NB4 (cell line): ENCODE measurements around the gene HYAL3.

Experiments
- MAX ChIP-seq: IDR thresholded peaks from 2 replicates; pipeline ENCODE4 v1.6.1; 2011; ENCODE audit warnings: low read depth, low read length
- POLR2A ChIP-seq: IDR thresholded peaks from 2 replicates; pipeline ENCODE4 v1.6.1; 2011; ENCODE audit warnings: mild to moderate bottlenecking; ENCODE audit not compliant: insufficient read length; ENCODE audit errors: extremely low read depth
- TF ChIP-seq, protein P1 (sequence below): IDR thresholded peaks from one replicate; pipeline ENCODE4 v1.5.1; 2012; ENCODE audit warnings: low read depth, low read length

DNA sequence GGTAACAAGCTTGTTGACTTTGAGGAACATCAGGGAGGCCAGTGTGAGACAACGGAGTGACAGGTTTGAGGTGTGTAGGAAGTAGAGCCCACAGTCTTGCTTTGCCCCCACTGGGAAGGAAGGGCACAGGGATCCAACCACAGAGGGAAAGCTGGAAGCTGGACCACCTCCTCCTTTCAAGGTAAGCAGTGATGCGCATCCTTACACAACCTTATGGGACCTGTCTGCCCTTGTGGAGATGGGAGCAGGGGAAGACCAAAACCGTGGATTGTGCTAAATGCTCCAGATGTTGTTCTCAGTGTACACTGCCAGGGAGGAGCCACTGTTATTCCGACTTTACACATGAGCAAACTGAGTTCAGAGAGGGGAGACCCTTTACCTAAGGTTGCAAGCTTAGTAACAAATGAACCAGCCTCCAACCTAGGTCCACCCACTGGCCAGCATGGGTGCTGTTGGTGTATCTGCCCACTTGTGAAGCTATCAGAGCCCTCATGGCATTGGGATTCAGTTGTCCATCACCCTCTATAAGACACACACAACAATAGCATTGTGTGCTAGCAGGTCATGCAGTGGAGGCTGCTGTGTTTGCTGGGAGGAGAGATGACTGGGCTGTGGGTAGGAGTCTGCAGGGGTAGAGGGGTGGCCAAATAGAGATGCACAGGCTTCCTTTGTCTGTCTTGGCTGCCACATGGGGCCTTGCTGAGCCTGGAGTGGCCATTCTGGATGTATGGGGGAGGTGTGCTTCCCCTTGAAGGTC, 20.9 kb downstream of the HYAL3 start:
- TF ChIP-seq POLR2A (no peak), MAX (no peak)
- TF ChIP-seq, protein P1, sequence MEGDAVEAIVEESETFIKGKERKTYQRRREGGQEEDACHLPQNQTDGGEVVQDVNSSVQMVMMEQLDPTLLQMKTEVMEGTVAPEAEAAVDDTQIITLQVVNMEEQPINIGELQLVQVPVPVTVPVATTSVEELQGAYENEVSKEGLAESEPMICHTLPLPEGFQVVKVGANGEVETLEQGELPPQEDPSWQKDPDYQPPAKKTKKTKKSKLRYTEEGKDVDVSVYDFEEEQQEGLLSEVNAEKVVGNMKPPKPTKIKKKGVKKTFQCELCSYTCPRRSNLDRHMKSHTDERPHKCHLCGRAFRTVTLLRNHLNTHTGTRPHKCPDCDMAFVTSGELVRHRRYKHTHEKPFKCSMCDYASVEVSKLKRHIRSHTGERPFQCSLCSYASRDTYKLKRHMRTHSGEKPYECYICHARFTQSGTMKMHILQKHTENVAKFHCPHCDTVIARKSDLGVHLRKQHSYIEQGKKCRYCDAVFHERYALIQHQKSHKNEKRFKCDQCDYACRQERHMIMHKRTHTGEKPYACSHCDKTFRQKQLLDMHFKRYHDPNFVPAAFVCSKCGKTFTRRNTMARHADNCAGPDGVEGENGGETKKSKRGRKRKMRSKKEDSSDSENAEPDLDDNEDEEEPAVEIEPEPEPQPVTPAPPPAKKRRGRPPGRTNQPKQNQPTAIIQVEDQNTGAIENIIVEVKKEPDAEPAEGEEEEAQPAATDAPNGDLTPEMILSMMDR: no peak
